SK-N-SH (cell line): Measurements from ENCODE around the gene DOK4. TPM values are rescaled to one million over a fixed set of nuclear protein-coding genes. Genes with fewer than 3 reads are reported as not detected.

Experiments used
- CTCF ChIA-PET: fragments of 300-600, 350-600 bp; formaldehyde crosslinking; extraction: SDS; loops from one replicate; lab custom pipeline; 2021; lab: Yijun Ruan, JAX
- POLR2A ChIA-PET: fragments of 350-600 bp; sonication (Branson Sonifier 250); formaldehyde crosslinking; extraction: SDS; loops from one replicate; lab custom pipeline; 2020; ENCODE audit warnings: antibody characterized with exemption, inconsistent platforms; lab: Yijun Ruan, JAX
- DNase-seq: peaks from one replicate; pipeline ENCODE4 v3.0.0; 2012
- H2AFZ ChIP-seq: fragments of 200-600 bp; sonication (generic); 2 replicates; pipeline ENCODE4 v1.8.1; 2016; ENCODE audit warnings: antibody characterized with exemption, mild to moderate bottlenecking, low read depth
- H3F3A ChIP-seq: fragments of 200-600 bp; sonication (generic); replicated peaks from 2 replicates; pipeline ENCODE3; 2016; ENCODE audit warnings: antibody characterized with exemption, mild to moderate bottlenecking; ENCODE audit not compliant: insufficient read depth
- H3K27ac ChIP-seq, 2 experiments: fragments of 200-500 bp in 1 of 2; fragments of 200-600 bp in 1 of 2; sonication (Bioruptor generic) in 1 of 2; sonication (generic), shearing (Covaris generic) in 1 of 2; 2 replicates each; pipeline versions ENCODE4 v1.5.1 to v1.6.1; 2014 to 2016; ENCODE audit warnings: low read depth in 2 of 2, inconsistent platforms in 1 of 2, low read length in 1 of 2, mild to moderate bottlenecking in 1 of 2, mixed read lengths in 1 of 2
- H3K27me3 ChIP-seq: fragments of 200-600 bp; sonication (generic), shearing (Covaris generic); 2 replicates; pipeline ENCODE4 v1.6.1; 2016; ENCODE audit warnings: mixed run types; ENCODE audit not compliant: insufficient read depth
- H3K36me3 ChIP-seq, 2 experiments: fragments of 200-500 bp in 1 of 2; fragments of 200-600 bp in 1 of 2; sonication (Bioruptor generic) in 1 of 2; sonication (generic) in 1 of 2; replicated peaks in 1 of 2; 2 replicates each; pipeline versions ENCODE3 to v1.5.1; 2014 to 2016; ENCODE audit warnings: low read length in 1 of 2, mild to moderate bottlenecking in 1 of 2; ENCODE audit not compliant: insufficient read depth in 2 of 2, control insufficient read depth in 1 of 2
- H3K4me1 ChIP-seq, 2 experiments: fragments of 200-500 bp in 1 of 2; fragments of 200-600 bp in 1 of 2; sonication (Bioruptor generic) in 1 of 2; sonication (generic), shearing (Covaris generic) in 1 of 2; 2 replicates each; pipeline versions ENCODE4 v1.5.1 to v1.6.1; 2014 to 2016; ENCODE audit warnings: low read depth in 1 of 2, low read length in 1 of 2, mixed run types in 1 of 2; ENCODE audit not compliant: insufficient read depth in 2 of 2, control insufficient read depth in 1 of 2
- H3K4me2 ChIP-seq: fragments of 200-600 bp; sonication (generic), shearing (Covaris generic); 2 replicates; pipeline ENCODE4 v1.6.1; 2017; ENCODE audit warnings: mixed run types
- H3K4me3 ChIP-seq, 2 experiments: fragments of 200-500 bp in 1 of 2; fragments of 200-600 bp in 1 of 2; sonication (Bioruptor generic) in 1 of 2; sonication (generic), shearing (Covaris generic) in 1 of 2; 2 replicates each; pipeline versions ENCODE4 v1.5.1 to v1.8.1; 2014 to 2016; ENCODE audit warnings: low read depth in 2 of 2, inconsistent platforms in 1 of 2, low read length in 1 of 2, mild to moderate bottlenecking in 1 of 2, mixed read lengths in 1 of 2, moderate library complexity in 1 of 2
- H3K79me2 ChIP-seq: fragments of 200-600 bp; sonication (generic); 2 replicates; pipeline ENCODE4 v1.8.1; 2017; ENCODE audit warnings: mild to moderate bottlenecking; ENCODE audit not compliant: insufficient read depth
- H3K9ac ChIP-seq: fragments of 200-600 bp; sonication (generic); 2 replicates; pipeline ENCODE4 v1.6.1; 2017; ENCODE audit warnings: mixed run types
- H3K9me2 ChIP-seq: fragments of 200-600 bp; sonication (generic); 2 replicates; pipeline ENCODE4 v1.6.1; 2017; ENCODE audit warnings: mixed run types
- H3K9me3 ChIP-seq: fragments of 200-600 bp; sonication (generic); 2 replicates; pipeline ENCODE4 v1.6.1; 2017; ENCODE audit warnings: mixed run types, mild to moderate bottlenecking, moderate library complexity
- H4K20me1 ChIP-seq: fragments of 200-600 bp; sonication (generic); 2 replicates; pipeline ENCODE4 v1.6.1; 2017; ENCODE audit warnings: mild to moderate bottlenecking, mixed run types; ENCODE audit not compliant: insufficient read depth
- CHD2 ChIP-seq: fragments of 150-350 bp; IDR thresholded peaks from 2 replicates; pipeline ENCODE4 v1.6.1; 2018; ENCODE audit warnings: low read length; ENCODE audit not compliant: partially characterized antibody
- ELF1 ChIP-seq: IDR thresholded peaks from 2 replicates; pipeline ENCODE4 v1.4.0; 2012
- EP300 ChIP-seq, 2 experiments: IDR thresholded peaks; 2 replicates each; pipeline versions ENCODE4 v1.4.0 to v1.6.1; 2012; ENCODE audit warnings: borderline replicate concordance in 1 of 2, low read depth in 1 of 2, low read length in 1 of 2
- EZH2phosphoT487 ChIP-seq: fragments of 200-600 bp; sonication (generic); IDR thresholded peaks from 2 replicates; pipeline ENCODE4 v1.6.1; 2017; ENCODE audit warnings: low read depth, mixed run types, mild to moderate bottlenecking, antibody characterized with exemption, moderate library complexity, borderline replicate concordance
- FOXJ3 ChIP-seq: sonication (generic); formaldehyde crosslinking; IDR thresholded peaks from 2 replicates; pipeline ENCODE4 v1.5.1; 2020; ENCODE audit warnings: mild to moderate bottlenecking, missing genetic modification reagents
- FOXM1 ChIP-seq: IDR thresholded peaks from 2 replicates; pipeline ENCODE4 v1.4.0; 2012; ENCODE audit warnings: low read depth, mild to moderate bottlenecking
- GABPA ChIP-seq: IDR thresholded peaks from 2 replicates; pipeline ENCODE4 v1.4.0; 2012; ENCODE audit warnings: low read depth, mild to moderate bottlenecking
- IRF3 ChIP-seq: fragments of 150-350 bp; IDR thresholded peaks from 2 replicates; pipeline ENCODE4 v1.6.1; 2016; ENCODE audit warnings: mild to moderate bottlenecking, low read depth, low read length
- JUND ChIP-seq: IDR thresholded peaks from 2 replicates; pipeline ENCODE4 v1.4.0; 2012
- MAX ChIP-seq: IDR thresholded peaks from 2 replicates; pipeline ENCODE4 v1.4.0; 2012; ENCODE audit warnings: low read depth
- MEF2A ChIP-seq: IDR thresholded peaks from 2 replicates; pipeline ENCODE4 v1.4.0; 2012; ENCODE audit warnings: low read depth, borderline replicate concordance
- MXI1 ChIP-seq: IDR thresholded peaks from 2 replicates; pipeline ENCODE4 v1.6.1; 2012; ENCODE audit warnings: mild to moderate bottlenecking, low read depth, low read length, improper control_type of control experiment
- NRF1 ChIP-seq: IDR thresholded peaks from 2 replicates; pipeline ENCODE4 v1.6.1; 2012; ENCODE audit warnings: low read depth, mild to moderate bottlenecking, low read length
- POLR2AphosphoS5 ChIP-seq: IDR thresholded peaks from 2 replicates; pipeline ENCODE4 v1.6.1; 2012; ENCODE audit warnings: low read depth, low read length
- RAD21 ChIP-seq: IDR thresholded peaks from 2 replicates; pipeline ENCODE4 v1.6.1; 2012; ENCODE audit warnings: mild to moderate bottlenecking, low read length
- RCOR1 ChIP-seq: fragments of 150-350 bp; IDR thresholded peaks from 2 replicates; pipeline ENCODE4 v1.6.1; 2017; ENCODE audit warnings: antibody characterized with exemption, low read length
- RFX5 ChIP-seq: IDR thresholded peaks from 2 replicates; pipeline ENCODE4 v1.6.1; 2012; ENCODE audit warnings: mild to moderate bottlenecking, improper control_type of control experiment, low read length
- RXRA ChIP-seq: IDR thresholded peaks from 2 replicates; pipeline ENCODE4 v1.4.0; 2012; ENCODE audit warnings: low read depth, mild to moderate bottlenecking, borderline replicate concordance
- SIN3A ChIP-seq: IDR thresholded peaks from 2 replicates; pipeline ENCODE4 v1.6.1; 2012; ENCODE audit warnings: low read depth, mild to moderate bottlenecking, low read length, moderate library complexity, borderline replicate concordance
- TAF1 ChIP-seq: IDR thresholded peaks from 2 replicates; pipeline ENCODE4 v1.6.1; 2012; ENCODE audit warnings: low read depth, mild to moderate bottlenecking, low read length, moderate library complexity, borderline replicate concordance
- TCF12 ChIP-seq: IDR thresholded peaks from 2 replicates; pipeline ENCODE4 v1.4.0; 2012
- TEAD4 ChIP-seq: IDR thresholded peaks from 2 replicates; pipeline ENCODE4 v1.4.0; 2012; ENCODE audit warnings: mild to moderate bottlenecking, borderline replicate concordance; ENCODE audit not compliant: insufficient read depth
- WGBS: methylation state at CpG from one replicate; pipeline ENCODE4 v1.1.6; 2017; ENCODE audit warnings: low lambda C conversion rate; 5-methylcytosine and 5-hydroxymethylcytosine counted together
- polyA plus RNA-seq, 3 experiments: library from polyadenylated mRNA; depleted of rRNA; stranded (reverse); fragments of >200 nt; gene quantifications; 2 replicates each; pipeline ENCODE4 v1.2.3, GENCODE V29; 2012
- TF ChIP-seq, protein P1 (sequence below): fragments of 150-350 bp; IDR thresholded peaks from 2 replicates; pipeline ENCODE4 v1.6.1; 2017; ENCODE audit warnings: antibody characterized with exemption, low read length, low read depth, borderline replicate concordance

The DOK4 gene
- polyA plus RNA-seq, 1 of the 3 experiments (the other 2 are of a cell fraction) = 28.4 TPM

DNA sequence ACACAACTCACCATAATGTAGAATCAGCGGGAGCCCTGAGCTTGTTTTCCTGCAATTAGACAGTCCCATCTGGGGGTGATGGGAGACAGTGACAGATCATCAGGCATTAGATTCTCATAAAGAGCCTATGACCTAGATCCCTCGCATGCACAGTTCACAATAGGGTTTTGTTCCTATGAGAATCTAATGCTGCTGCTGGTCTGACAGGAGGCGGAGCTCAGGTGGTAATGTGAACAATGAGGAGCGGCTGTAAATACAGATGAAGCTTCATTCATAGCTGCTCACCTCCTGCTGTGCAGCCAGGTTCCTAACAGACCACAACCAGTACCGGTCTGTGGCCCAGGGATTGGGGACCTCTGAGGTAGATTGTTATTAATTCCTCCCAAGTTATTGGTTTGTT is 2.9 kb upstream of the DOK4 start:
- H3K36me3 ChIP-seq = no peaks in the 10 kb centered on the region
- DNase-seq = no peak
- no peaks in the 10 kb centered on the region for H3F3A ChIP-seq
- 81% methylated on average over 5 of the region's 5 CpGs for WGBS
- CTCF ChIA-PET = interaction anchor here (1.4 to 1.8 kb wide), 3 partner anchors 14 to 30 kb away, joined by 3 to 10 read pairs (median 4); partner anchors contain the start of gene POLR2C
- H3K9ac ChIP-seq = no peak overlapping the region
- TF ChIP-seq RXRA = no peak
- TF ChIP-seq JUND = no peak
- TF ChIP-seq FOXM1 = no peak
- no peak for TF ChIP-seq MEF2A
- no peak for TF ChIP-seq GABPA
- TF ChIP-seq TAF1 = no peak
- TF ChIP-seq RAD21 = no peak
- TF ChIP-seq MXI1 = no peak
- no peak for TF ChIP-seq CHD2
- TF ChIP-seq TCF12 = no peak
- no peak for TF ChIP-seq POLR2AphosphoS5
- TF ChIP-seq TEAD4 = no peak
- H2AFZ ChIP-seq = no peak overlapping the region
- no peaks in the 10 kb centered on the region for H4K20me1 ChIP-seq
- H3K9me2 ChIP-seq = no peaks in the 10 kb centered on the region
- no peaks in the 10 kb centered on the region for H3K27me3 ChIP-seq
- H3K79me2 ChIP-seq = no peaks in the 10 kb centered on the region; the same call in 1 of the 2 replicates
- no peaks in the 10 kb centered on the region for H3K9me3 ChIP-seq
- no peak overlapping the region for H3K4me2 ChIP-seq
- POLR2A ChIA-PET = no interaction called here
- no peak overlapping the region for H3K27ac ChIP-seq
- no peak overlapping the region for H3K4me3 ChIP-seq
- peaks cover 0 to 23% of the 10 kb centered on the region in 2 experiments; a peak in 1 of 4 replicates for H3K4me1 ChIP-seq

DNA sequence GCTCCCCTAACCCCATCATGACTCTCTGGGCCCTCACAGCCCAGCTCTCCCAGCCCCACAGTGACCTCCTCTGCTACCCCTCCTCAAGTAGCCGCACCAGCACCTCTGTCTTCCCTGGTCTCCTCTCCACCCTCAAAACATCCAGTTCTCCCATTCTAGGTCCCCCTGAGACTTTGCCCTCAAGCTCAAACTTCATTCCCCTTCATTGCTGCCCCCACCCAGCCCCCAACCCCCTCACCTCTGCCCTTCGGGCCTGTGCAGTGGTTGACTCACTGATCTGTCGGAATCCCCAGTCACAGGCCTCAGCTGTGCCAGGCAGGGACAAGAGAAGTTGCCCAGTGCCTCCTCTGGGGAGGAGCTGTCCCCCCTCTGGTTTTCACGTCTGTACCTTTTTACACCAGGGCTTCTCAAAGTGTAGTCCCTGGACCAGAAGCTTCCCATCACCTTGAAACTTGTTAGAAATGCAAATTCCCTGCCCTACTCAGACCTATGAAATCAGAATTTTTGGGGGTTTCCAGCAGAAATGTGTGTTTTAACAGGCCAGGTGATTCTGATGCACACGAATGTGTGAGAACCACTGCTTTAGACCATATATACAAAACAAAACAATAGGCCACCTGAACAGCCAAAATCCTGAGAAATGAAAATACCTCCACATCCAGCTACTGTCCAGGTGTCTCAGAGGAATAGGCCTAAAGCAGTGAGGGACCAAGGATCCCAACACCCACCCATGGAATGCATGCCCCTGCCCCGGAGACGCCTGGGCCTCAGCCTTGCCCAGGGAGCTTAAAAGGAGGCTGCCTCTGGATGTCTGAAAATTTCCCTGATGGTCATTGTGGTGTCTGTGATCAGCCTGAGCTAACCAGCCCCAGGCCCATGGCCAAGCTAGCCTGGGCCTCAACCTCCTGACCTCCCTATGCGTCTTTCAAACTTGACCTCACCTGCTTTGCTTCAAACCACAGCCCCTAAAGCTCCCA is 853 bp upstream of the DOK4 start:
- no peak for TF ChIP-seq ELF1
- TF ChIP-seq TAF1 = no peak
- TF ChIP-seq NRF1 = no peak
- no peak for TF ChIP-seq TEAD4
- TF ChIP-seq RFX5 = no peak
- TF ChIP-seq RAD21 = no peak
- TF ChIP-seq RXRA = no peak
- no peak for TF ChIP-seq FOXJ3 (CRISPR knock-in tag)
- TF ChIP-seq IRF3 = no peak
- no peak for TF ChIP-seq RCOR1
- TF ChIP-seq, protein P1, sequence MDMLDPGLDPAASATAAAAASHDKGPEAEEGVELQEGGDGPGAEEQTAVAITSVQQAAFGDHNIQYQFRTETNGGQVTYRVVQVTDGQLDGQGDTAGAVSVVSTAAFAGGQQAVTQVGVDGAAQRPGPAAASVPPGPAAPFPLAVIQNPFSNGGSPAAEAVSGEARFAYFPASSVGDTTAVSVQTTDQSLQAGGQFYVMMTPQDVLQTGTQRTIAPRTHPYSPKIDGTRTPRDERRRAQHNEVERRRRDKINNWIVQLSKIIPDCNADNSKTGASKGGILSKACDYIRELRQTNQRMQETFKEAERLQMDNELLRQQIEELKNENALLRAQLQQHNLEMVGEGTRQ = no peak
- no peak for TF ChIP-seq SIN3A
- TF ChIP-seq EZH2phosphoT487 = no peak
- no peak for TF ChIP-seq MAX
- TF ChIP-seq EP300 (IDR thresholded peaks at IDR 0.05; ENCODE audit: borderline replicate concordance in 1 of 2, low read depth in 1 of 2, low read length in 1 of 2) = no peak
- TF ChIP-seq, all 33 proteins: peak for 0
- ChIA-PET POLR2A (interaction anchor here (0.9 to 10.0 kb wide), 4 partner anchors 11 to 45 kb away, joined by 3 to 152 read pairs (median 28); no protein-coding TSS in a partner anchor), CTCF (interaction anchor here (0.6 to 21.0 kb wide), 9 partner anchors 8 to 70 kb away, joined by 3 to 354 read pairs (median 4); partner anchors contain the start of gene POLR2C)
- Histone ChIP-seq H3K9me2 (no peaks in the 10 kb centered on the region), H3K79me2 (no peaks in the 10 kb centered on the region; the same call in 1 of the 2 replicates), H3K4me3 (peak overlapping the region in 1 of 2 experiments; percentile 51; a peak in 1 of 4 replicates), H3K36me3 (no peaks in the 10 kb centered on the region), H3K9ac (no peak overlapping the region), H4K20me1 (no peaks in the 10 kb centered on the region), H2AFZ (peak overlapping the region; percentile 89), H3K4me2 (peak overlapping the region; percentile 67), H3K27me3 (no peaks in the 10 kb centered on the region), H3K27ac (peak overlapping the region in 1 of 2 experiments; percentile 20; a peak in 1 of 4 replicates), H3K9me3 (no peaks in the 10 kb centered on the region), H3K4me1 (peaks cover 0 to 39% of the 10 kb centered on the region in 2 experiments; a peak in 1 of 4 replicates), H3F3A (no peaks in the 10 kb centered on the region)
- WGBS = 79% methylated on average over 8 of the region's 8 CpGs
- DNase-seq = no peak
